Fibroblast of skin of right biceps (primary cell): ENCODE data around the gene TMEM247.
A peak's percentile ranks its signal among the peaks of the same experiment; 100 is the strongest.
"Not testable (repeated sequence)": the region's sequence is repeated elsewhere in the genome, so short reads cannot be mapped to it uniquely, and the experiment has no call there.

Experiments used
- DNase-seq: peaks from one replicate; pipeline ENCODE4 v3.0.0-alpha.2; 2013

Gene TMEM247

GRCh38 chr2:46517485-46517884 lies 38.1 kb downstream of the TMEM247 start:
- DNase-seq, result no peak

- no peak for DNase-seq
These were observed 39.5 kb downstream of the TMEM247 start for GRCh38 chr2:46518861-46519260.

GRCh38 chr2:46519265-46519664 lies 39.9 kb downstream of the TMEM247 start:
- DNase-seq, result no peak

- DNase-seq, result no peak
These were observed 40.9 kb downstream of the TMEM247 start for GRCh38 chr2:46520130-46520711.

GRCh38 chr2:46521215-46521683 lies 41.9 kb downstream of the TMEM247 start:
- peak; percentile 74 for DNase-seq

GRCh38 chr2:46522385-46522784 lies 43.0 kb downstream of the TMEM247 start:
- not testable (repeated sequence) for DNase-seq

- no peak for DNase-seq
These were observed 46.3 kb downstream of the TMEM247 start for GRCh38 chr2:46525522-46526155.

GRCh38 chr2:46528880-46529279 lies 49.5 kb downstream of the TMEM247 start:
- no peak for DNase-seq

- no peak for DNase-seq
These were observed 51.3 kb downstream of the TMEM247 start for GRCh38 chr2:46530639-46531038.

GRCh38 chr2:46531863-46532262 lies 52.5 kb downstream of the TMEM247 start:
- DNase-seq, result no peak
